Measurements from ENCODE around the gene P2RX7. TPM values are rescaled to one million over a fixed set of nuclear protein-coding genes. Genes with fewer than 3 reads are reported as not detected.

The P2RX7 gene
- total and polyA plus RNA-seq, 9 of the 15 experiments (the other 6 are each of a cell fraction or from before 2014, with no cell fraction given): 0.04 to 0.65 (median 0.30) TPM

- TF ChIP-seq, protein P1, sequence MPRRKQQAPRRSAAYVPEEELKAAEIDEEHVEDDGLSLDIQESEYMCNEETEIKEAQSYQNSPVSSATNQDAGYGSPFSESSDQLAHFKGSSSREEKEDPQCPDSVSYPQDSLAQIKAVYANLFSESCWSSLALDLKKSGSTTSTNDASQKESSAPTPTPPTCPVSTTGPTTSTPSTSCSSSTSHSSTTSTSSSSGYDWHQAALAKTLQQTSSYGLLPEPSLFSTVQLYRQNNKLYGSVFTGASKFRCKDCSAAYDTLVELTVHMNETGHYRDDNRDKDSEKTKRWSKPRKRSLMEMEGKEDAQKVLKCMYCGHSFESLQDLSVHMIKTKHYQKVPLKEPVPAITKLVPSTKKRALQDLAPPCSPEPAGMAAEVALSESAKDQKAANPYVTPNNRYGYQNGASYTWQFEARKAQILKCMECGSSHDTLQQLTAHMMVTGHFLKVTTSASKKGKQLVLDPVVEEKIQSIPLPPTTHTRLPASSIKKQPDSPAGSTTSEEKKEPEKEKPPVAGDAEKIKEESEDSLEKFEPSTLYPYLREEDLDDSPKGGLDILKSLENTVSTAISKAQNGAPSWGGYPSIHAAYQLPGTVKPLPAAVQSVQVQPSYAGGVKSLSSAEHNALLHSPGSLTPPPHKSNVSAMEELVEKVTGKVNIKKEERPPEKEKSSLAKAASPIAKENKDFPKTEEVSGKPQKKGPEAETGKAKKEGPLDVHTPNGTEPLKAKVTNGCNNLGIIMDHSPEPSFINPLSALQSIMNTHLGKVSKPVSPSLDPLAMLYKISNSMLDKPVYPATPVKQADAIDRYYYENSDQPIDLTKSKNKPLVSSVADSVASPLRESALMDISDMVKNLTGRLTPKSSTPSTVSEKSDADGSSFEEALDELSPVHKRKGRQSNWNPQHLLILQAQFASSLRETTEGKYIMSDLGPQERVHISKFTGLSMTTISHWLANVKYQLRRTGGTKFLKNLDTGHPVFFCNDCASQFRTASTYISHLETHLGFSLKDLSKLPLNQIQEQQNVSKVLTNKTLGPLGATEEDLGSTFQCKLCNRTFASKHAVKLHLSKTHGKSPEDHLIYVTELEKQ (CRISPR knock-in tag; IDR thresholded peaks at IDR 0.05): no peak
- TF ChIP-seq LARP7 (IDR thresholded peaks at IDR 0.05) (no peak), DMBX1 (CRISPR knock-in tag; IDR thresholded peaks at IDR 0.05; ENCODE audit: borderline replicate concordance) (no peak), SOX6 (IDR thresholded peaks at IDR 0.05) (peak; percentile 80), CBX2 (IDR thresholded peaks at IDR 0.05; ENCODE audit: insufficient read depth, low read length, poor library complexity, severe bottlenecking) (no peak), PPARD (CRISPR knock-in tag; IDR thresholded peaks at IDR 0.05) (no peak), ZNF146 (CRISPR knock-in tag; IDR thresholded peaks at IDR 0.05; ENCODE audit: unreplicated experiment) (no peak), TCF15 (CRISPR knock-in tag; IDR thresholded peaks at IDR 0.05) (no peak), CBX8 (IDR thresholded peaks at IDR 0.05; ENCODE audit: borderline replicate concordance, extremely low read depth, low read depth, low read length, poor library complexity, severe bottlenecking) (no peak), CREB1 (IDR thresholded peaks at IDR 0.05) (no peak), CREB1 (CRISPR knock-in tag; IDR thresholded peaks at IDR 0.05) (no peak), EP400 (IDR thresholded peaks at IDR 0.05) (peak; percentile 53; the same call in 1 of the 2 replicates), ZNF436 (CRISPR knock-in tag; IDR thresholded peaks at IDR 0.05) (no peak), ZNF263 (CRISPR knock-in tag; IDR thresholded peaks at IDR 0.05; ENCODE audit: borderline replicate concordance) (no peak)
- TF ChIP-seq, protein P2, sequence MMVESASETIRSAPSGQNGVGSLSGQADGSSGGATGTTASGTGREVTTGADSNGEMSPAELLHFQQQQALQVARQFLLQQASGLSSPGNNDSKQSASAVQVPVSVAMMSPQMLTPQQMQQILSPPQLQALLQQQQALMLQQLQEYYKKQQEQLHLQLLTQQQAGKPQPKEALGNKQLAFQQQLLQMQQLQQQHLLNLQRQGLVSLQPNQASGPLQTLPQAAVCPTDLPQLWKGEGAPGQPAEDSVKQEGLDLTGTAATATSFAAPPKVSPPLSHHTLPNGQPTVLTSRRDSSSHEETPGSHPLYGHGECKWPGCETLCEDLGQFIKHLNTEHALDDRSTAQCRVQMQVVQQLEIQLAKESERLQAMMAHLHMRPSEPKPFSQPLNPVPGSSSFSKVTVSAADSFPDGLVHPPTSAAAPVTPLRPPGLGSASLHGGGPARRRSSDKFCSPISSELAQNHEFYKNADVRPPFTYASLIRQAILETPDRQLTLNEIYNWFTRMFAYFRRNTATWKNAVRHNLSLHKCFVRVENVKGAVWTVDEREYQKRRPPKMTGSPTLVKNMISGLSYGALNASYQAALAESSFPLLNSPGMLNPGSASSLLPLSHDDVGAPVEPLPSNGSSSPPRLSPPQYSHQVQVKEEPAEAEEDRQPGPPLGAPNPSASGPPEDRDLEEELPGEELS (CRISPR knock-in tag; IDR thresholded peaks at IDR 0.05; ENCODE audit: borderline replicate concordance): no peak
- TF ChIP-seq, protein P3, sequence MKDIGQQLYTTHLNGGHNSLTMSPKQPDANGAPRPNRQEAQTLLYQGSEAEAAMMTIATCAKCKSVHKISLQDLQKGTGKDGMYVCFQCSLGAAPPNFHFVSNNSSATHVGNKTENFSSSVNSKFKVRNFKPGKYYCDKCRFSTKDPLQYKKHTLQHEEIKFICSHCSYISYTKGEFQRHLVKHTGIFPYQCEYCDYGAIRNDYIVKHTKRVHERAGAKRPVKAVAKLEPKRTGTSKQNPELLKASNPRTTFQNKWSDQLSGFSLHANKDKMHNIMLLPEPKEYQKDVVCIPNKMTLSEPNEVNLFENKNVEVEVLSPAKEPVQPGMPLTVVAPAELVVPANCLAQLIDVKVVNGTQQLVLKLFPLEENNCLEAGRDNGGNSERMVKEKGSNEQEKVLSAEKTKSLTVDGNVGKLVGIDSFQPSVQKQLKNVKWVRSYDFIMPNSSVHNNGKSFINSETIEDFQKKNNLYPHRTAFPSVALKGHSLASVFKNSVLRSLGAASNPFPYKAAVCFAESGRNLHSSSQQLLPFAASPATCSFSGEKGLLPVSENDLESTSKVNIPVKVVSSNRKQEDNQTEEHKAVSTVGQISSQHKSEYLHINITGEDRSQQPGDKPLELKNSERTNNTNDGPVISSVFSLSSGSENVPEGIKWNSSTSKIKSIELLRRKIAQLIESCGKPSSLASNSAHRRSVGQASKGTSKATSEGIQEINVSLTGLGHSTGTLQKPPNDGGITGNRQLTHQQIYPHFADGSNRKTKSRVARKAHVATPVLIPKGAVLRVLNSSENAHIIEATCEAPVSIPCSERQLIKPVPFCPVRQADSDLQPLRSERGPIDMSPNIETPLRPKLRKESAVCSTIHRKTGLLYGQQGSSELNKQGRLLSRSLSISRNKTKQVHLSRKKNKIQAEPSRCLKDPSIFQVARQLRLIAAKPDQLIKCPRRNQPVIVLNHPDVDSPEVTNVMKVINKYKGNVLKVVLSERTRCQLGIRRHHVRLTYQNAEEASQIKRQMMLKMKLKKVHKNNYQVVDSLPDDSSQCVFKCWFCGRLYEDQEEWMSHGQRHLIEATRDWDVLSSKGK (CRISPR knock-in tag; IDR thresholded peaks at IDR 0.05): no peak
Measured at GRCh38 chr12:121202407-121203355, 70.0 kb downstream of the P2RX7 start (continued).
